HG03457 (cell line): ENCODE data around the gene MROH9.

Experiments
- ATAC-seq: cut with Tn5 transposase; IDR thresholded peaks from one replicate; pipeline ENCODE4 v1.9.1; 2021; ENCODE audit warnings: moderate number of reproducible peaks; ENCODE audit not compliant: unreplicated experiment

MROH9 gene

DNA sequence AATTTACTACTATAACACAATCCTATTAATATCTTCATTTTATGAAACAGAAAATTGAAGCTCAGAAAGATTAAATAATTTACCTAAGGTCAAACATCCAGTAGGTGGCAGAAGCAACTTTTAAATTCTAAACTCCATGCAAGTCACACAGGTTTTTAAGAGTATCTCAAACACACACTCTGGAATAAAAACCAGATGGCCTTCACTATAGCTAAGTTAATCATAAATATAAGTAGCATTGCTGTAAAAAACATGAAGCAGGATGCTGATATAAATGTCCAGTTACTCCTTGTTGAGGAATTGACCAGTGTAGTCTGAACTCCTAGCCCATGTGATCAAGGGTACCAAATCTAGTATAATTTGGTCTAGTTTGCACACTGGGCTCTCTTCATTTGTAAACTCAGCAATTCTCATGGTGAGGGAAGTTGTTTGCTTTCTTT is 146.0 kb downstream of the MROH9 start:
- ATAC-seq = no peak

DNA sequence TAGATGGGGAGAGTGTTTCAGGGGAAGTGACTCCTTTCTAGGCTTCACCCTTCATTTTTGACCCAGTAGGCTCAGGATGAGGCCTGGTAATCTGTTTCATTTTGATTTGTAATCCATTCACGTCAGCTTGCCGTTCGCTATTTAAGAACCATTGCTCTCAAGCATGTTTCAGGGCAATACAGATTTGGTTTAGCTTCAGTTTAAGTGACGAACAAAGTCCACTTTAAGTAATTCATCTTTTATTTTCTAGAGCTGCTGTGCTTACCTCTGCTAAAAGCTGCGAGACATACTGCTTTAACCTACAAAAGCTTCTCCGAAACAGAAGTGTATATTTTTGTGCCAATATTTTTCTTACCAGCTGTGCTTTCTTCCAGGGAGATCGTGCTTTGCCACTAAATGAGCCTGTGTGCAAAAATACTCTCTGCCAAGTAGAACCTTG is 146.4 kb downstream of the MROH9 start:
- no peak for ATAC-seq

DNA sequence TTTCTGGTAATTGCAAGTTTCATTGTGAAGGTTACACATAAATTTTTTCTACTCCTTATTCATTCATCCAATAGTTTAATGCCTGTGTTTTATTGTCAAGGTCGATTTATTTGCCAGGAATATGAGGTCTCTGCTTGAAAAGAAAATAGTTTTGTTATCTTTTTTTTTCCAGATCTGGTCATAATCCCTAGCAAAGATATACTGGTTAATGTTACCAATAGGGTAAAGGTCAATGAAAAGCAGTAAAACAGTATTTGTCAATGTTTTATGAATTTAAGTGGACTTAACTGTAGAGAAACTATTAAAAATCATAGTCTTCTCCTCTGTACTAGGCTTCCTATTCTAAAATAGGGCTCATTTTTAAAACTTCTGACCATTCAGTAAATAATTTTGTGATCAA is 147.3 kb downstream of the MROH9 start:
- ATAC-seq = no peak

DNA sequence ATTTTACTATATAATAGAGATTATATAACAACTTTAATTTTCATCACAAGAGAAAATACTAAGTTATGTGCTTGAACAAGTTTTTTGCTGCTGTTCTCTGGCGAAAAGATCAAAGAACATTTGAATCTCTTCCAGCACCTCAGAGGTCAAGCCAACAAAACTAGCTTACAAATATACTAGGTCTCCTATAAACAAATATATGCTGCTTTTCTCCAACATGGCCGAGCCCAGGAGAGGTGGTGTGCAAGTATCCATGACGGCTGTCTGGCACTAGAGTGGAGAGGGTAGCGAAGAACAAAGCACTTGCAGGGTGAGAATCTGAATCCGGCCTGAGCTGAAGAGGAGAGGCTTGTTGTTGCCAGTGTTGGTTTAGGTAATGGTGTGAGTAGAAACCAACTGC is 147.9 kb downstream of the MROH9 start:
- no peak for ATAC-seq

DNA sequence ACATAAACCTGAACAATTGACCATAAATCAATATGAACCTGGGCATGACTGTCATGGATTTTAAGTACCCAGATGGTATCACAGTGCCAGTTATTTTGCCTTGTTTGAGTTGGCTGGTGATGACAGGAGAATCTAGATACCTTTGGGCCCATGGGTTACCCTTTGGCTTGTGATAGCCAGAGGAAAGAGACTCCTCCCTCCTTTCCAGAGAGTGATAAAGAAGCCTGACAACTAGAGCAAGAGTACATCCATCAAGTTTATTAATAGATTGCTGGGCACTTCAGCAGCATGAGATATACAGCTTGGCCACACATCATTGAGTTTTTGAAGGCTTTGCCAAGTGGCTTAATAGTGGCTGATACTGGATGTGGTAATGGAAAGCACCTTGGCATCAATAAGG is 148.8 kb downstream of the MROH9 start:
- ATAC-seq = no peak

DNA sequence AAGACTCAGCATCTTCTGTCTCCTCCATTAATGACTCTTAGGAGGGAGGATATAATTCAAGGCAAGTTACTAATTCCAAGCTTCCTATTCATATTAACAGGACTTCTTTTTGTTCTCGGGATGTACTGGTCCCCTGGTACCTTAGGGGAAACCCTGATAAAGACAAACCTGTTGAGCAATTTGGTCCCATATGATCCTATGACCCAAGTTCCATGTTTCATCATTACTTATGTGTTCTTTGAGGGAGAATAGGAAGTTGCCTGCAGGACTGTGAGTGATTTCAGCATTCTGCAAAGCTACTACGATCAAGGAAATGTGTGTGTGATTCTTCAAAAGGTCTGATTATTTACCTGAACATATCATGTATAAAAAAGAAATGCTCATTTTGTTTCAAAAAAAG is 149.5 kb downstream of the MROH9 start:
- ATAC-seq = no peak

DNA sequence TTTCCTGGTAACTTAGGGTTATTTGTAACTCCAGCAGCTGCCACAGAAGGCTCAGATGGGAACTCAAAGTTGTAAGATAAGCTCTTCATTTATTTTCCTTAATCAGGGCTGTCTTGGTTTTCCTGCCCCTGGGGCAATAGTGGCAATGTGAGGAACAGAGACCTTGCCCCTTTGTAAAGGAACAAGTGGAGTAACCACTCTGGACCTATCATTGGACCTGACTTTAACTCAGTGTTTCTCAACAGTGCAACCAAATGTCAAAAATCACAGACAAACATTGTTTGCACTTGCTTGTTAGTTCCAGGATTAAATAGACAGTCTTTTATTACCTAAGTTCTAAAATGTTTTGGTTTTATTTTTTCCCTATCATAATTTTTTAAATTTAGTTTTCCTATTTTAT is 152.6 kb downstream of the MROH9 start:
- ATAC-seq = no peak

DNA sequence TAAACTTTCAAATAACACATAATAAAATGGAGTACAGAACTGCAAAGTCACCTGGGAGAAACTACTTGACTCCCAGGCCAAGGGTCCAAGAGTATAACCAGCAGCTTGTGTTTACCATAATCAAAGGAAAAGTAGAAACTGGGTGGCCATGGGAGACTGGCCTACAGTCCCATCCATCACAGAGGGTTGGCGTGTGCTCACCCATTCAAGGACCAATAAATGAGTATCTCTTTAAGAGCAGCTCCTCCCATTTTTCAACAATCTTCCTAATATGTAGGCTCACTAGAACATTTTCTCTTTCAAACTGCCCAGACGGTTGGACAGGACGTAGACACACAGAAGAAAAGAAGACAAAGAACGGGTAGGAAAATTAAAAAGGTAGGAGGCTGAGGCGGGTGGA is 155.3 kb downstream of the MROH9 start, which contains the start of gene FMO3:
FMO3 (plus strand) TSS at position 302 of the 400 bp plus-strand sequence. CDS start 1,754 bp downstream, outside the sequence.
- ATAC-seq = no peak

DNA sequence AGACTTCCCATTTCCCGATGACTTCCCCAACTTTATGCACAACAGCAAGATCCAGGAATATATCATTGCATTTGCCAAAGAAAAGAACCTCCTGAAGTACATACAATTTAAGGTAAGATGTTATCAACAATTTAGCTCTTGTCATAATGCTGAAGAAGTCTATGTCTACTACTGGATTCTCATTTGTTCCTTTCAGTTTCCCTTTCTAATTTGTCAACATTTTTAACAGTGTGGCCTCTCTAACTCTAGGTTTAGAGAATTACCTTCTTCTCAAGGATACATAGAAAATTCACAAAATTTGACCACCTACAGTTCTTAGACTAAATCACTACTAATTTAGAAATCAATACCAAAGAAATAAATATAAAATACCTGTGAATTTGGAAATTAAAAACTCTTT is 168.5 kb downstream of the MROH9 start:
- ATAC-seq = no peak

DNA sequence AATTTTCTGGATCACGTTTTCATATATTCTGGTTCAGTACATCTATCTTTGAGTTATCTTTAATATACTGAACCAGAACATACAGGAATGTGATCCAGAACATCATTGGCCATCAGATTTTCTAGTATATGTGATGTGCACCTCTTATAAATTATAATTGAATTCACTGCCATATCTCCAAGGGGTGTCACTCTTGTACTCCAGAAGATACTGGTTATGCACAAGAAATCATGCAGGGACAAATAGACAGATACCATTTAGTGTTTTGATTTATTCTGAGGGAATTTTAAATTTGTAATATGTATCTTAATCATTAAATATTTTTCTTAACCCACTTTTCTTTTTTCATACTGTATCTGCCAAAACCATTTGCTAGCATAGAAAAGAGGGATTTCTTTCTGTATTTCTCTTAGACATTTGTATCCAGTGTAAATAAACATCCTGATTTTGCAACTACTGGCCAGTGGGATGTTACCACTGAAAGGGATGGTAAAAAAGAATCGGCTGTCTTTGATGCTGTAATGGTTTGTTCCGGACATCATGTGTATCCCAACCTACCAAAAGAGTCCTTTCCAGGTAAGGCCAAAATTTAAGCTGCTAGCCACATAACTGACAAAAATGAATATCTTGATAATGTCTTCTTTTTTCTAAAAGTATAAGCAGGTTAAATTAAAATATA is 172.1 kb downstream of the MROH9 start:
- ATAC-seq = no peak

DNA sequence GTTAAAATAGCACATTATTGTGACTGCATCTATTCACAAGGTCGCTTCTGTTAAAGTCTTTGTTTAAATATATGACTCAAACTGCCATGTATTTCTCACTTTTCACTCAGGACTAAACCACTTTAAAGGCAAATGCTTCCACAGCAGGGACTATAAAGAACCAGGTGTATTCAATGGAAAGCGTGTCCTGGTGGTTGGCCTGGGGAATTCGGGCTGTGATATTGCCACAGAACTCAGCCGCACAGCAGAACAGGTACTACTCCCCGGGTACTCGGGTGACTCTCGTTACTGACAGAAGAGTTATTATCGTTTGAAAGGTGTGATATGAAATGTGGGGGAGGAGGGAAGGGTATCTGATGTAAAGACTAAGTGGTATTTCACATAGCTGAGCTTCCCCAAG is 172.6 kb downstream of the MROH9 start:
- ATAC-seq = no peak

DNA sequence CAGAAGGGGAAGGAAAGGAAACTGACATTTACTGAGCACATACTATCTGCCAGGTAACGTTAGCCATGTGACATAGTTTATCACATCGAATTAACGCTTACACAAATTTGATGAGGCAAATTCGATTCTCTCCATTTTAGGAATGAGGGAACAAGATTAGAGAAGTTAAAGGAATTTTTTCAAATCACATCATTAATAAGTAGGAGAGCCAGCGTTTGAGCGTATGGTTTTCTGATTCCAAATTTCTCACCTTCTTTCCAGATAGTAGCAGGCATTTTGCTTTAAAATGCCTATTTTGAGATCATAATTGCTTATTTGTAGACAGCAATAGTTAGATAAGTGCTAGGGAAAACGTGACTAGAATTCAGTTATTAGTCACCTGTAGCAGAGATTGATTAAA is 174.6 kb downstream of the MROH9 start:
- ATAC-seq = no peak

DNA sequence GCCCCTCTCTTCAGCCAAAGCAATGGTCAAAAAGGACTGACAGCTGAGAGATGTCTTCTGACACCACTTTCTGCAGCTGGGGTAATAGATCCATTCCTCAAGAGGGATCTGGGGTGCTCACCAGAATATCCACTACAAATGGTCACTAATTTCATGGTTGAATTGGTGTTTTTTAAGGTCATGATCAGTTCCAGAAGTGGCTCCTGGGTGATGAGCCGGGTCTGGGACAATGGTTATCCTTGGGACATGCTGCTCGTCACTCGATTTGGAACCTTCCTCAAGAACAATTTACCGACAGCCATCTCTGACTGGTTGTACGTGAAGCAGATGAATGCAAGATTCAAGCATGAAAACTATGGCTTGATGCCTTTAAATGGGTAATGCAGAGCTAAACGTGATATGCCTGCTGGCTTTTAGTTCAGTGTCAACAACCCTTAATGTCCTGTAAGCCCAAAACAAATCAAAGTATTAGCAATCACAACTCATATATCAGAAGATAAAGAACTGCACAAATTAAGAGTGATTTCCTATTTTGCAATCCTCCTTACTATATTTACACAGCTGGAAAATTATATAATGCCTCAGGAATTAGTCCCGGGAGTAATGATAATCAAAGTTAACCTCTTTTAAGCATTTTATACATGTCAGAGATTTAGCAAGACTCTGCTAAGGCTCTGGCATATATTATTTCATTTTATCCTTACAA is 175.4 kb downstream of the MROH9 start:
- ATAC-seq = no peak

DNA sequence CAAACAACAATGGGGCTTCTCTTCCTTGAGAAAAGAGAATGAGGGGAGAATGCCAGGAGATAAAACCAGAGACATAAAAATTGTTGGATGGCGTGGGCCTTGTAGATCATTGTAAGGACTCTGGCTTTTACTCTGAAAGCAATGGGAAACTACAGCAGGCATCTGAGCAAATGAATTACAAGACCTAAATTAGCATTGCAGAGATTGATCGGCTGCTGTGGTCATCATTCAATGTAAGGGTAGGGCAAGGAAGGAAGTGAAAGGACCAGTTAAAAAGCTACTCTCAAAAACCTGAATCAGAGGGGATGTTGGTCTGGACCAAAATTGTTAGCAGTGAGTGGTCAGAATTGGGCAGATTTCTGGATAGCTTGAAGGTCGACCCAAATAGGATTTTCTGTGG is 176.8 kb downstream of the MROH9 start:
- ATAC-seq = no peak

DNA sequence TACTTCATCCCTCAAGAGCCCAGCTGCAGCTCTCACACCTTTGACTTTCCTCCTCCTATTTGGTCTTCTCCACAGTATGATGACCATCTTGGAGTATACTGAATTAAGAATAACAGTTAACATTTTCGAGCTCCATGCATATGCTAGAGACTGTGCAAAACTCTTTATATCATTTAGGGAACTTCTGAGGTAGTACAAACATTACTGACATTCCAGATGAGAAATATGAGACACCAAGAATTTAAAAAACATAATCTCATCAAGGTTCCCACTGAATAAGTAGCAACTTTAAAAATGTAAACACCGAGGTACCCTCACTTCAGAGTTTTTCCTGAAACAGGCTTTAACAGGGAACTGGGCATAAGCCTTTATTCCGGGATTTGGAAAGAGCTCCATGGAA is 178.0 kb downstream of the MROH9 start:
- ATAC-seq = no peak
